Measurements from ENCODE around the gene CAPN14.

DNA sequence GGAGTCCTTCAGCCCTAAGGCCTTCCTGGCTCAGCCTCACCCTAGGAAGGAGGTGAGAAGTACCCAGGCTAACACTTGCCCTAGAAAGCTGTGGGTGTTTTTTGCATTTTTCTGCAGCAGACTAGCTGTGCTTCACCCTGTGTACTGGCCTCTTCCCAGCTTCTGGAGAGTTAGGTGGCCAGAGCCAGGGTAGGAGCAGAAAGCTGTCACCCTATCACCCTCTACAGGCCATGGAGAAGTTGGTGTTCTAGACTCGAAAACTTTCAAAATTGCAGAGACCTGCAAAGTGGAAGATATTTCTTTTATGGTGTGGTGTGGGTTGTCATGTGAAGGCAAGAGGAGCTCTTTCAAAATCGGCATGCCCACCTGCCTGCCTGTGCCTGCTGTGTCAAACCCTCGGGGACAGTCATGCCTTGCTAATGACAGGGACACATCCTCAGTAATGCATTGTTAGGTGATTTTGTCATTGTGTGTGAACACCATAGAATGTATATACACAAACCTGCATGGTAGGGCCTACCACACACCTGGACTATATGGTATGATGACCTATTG lies 46.4 kb upstream of the CAPN14 start:
- no peak for TF ChIP-seq TAF1 (IDR thresholded peaks at IDR 0.05; ENCODE audit: low read depth, low read length)
- no peak for TF ChIP-seq POU2F2 (IDR thresholded peaks at IDR 0.05; ENCODE audit: low read depth, low read length)
- TF ChIP-seq POLR2A (IDR thresholded peaks at IDR 0.05; ENCODE audit: low read depth, low read length), result no peak
- no peak for TF ChIP-seq POLR2AphosphoS5 (IDR thresholded peaks at IDR 0.05; ENCODE audit: low read depth, low read length)

All from GM12891 (cell line).